Uterus (tissue), 2 donors: ENCODE data around the gene RAB22A.

Source experiments
- POLR2A ChIP-seq, 2 donors: fragments of 450-650 bp; IDR thresholded peaks; one replicate each; pipeline ENCODE4 v1.6.1; 2016; ENCODE audit warnings: antibody characterized with exemption in 2 of 2, mild to moderate bottlenecking in 1 of 2, moderate library complexity in 1 of 2
- TF ChIP-seq, protein P1 (sequence below), 4 experiments: fragments of 200-600 bp in 2 of 4; fragments of 450-650 bp in 2 of 4; sonication (generic) in 2 of 4; IDR thresholded peaks; one replicate each; pipeline ENCODE4 v1.5.1; 2016 to 2019; ENCODE audit warnings: antibody characterized with exemption in 4 of 4, mild to moderate bottlenecking in 2 of 4, moderate library complexity in 1 of 4

DNA sequence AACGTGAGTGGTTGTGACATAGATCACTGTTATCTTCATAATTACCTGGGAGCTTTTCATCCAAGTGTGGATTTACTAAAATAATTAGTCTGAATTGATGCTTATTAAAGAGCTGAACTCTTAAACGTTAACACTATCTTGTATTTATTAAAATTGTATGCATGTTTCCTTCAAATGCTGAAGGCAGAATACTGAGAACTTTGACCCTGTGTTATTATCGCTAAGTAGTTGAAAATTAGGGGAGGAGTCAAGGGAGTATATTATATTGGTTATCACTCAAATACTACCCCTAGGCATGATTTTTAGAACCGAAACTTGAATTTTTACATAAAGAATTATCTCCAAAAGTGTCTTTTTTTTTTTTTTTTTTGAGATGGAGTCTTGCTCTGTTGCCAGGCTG lies 85.3 kb downstream of the RAB22A start:
- TF ChIP-seq, protein P1, sequence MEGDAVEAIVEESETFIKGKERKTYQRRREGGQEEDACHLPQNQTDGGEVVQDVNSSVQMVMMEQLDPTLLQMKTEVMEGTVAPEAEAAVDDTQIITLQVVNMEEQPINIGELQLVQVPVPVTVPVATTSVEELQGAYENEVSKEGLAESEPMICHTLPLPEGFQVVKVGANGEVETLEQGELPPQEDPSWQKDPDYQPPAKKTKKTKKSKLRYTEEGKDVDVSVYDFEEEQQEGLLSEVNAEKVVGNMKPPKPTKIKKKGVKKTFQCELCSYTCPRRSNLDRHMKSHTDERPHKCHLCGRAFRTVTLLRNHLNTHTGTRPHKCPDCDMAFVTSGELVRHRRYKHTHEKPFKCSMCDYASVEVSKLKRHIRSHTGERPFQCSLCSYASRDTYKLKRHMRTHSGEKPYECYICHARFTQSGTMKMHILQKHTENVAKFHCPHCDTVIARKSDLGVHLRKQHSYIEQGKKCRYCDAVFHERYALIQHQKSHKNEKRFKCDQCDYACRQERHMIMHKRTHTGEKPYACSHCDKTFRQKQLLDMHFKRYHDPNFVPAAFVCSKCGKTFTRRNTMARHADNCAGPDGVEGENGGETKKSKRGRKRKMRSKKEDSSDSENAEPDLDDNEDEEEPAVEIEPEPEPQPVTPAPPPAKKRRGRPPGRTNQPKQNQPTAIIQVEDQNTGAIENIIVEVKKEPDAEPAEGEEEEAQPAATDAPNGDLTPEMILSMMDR (IDR thresholded peaks at IDR 0.05), result no peak
- TF ChIP-seq POLR2A (IDR thresholded peaks at IDR 0.05), result no peak
